DMS 273 (cell line): Measurements from ENCODE around the gene RPH3AL.
A peak's percentile ranks its signal among the peaks of the same experiment; 100 is the strongest.

Experiments
- DNase-seq: peaks from one replicate; lab custom pipeline; 2025; ENCODE audit not compliant: unreplicated experiment; lab: John Stamatoyannopoulos, UW

RPH3AL gene

DNA sequence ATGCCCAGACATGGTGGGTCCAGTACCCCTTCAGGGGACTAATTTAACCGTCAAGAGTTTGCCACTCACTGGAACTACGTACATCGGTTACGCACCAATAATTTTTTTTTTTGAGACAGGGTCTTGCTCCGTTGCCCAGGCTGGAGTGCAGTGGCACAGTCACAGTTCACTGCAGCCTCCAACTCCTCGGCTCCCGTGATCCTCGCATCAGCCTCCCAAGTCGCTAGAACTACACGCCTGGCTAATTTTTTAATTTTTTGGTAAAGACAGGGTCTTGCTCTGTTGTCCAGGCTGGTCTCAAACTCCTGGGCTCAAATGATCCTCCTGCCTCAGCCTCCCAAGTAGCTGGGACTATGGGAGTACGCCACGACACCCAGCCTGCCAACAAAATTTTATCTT is 15.6 kb downstream of the RPH3AL start:
- DNase-seq: no peak

- DNase-seq: peak; percentile 72
Measured at GRCh38 chr17:336110-337021, 16.2 kb downstream of the RPH3AL start.

- peak; percentile 22 for DNase-seq
Measured at GRCh38 chr17:335691-336090, 16.9 kb downstream of the RPH3AL start.

- DNase-seq: no peak
Measured at GRCh38 chr17:334974-335481, 17.6 kb downstream of the RPH3AL start.

DNA sequence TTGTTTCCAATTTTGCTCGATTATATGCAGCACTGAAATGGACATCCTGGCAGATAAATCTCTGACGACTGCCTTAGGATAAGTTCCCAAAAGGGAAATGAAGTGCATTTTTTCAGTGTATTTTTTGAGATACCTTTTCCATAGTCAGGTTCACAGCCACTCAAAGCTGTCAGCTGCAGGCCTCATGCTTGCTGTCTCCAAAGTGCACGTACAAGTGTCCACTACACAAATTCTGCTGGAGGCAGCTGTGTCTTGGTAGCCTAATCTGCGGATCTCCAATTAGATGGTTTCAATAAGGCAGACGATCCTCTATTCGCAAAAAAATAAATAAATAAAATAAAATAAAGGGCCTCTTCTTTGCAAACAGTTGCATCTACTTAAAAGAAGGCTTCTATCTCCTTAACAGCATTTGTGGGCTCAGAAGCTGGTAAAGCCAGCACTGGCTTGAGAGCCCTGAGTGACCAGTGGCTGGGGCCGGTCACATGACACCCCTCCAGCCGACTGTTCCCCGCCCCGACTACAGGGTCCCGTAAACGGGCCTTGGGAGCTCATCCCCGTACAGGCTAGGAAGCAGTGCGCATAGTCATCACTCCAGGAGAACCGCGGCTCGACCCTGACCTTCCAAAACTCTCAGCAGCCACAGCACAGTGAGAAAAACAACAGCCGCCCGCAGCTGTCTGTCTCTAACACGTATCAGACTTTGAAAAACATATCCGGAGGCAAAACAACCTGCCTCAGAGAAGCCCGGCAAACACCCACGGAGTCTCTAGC is 18.8 kb downstream of the RPH3AL start:
- no peak for DNase-seq

DNA sequence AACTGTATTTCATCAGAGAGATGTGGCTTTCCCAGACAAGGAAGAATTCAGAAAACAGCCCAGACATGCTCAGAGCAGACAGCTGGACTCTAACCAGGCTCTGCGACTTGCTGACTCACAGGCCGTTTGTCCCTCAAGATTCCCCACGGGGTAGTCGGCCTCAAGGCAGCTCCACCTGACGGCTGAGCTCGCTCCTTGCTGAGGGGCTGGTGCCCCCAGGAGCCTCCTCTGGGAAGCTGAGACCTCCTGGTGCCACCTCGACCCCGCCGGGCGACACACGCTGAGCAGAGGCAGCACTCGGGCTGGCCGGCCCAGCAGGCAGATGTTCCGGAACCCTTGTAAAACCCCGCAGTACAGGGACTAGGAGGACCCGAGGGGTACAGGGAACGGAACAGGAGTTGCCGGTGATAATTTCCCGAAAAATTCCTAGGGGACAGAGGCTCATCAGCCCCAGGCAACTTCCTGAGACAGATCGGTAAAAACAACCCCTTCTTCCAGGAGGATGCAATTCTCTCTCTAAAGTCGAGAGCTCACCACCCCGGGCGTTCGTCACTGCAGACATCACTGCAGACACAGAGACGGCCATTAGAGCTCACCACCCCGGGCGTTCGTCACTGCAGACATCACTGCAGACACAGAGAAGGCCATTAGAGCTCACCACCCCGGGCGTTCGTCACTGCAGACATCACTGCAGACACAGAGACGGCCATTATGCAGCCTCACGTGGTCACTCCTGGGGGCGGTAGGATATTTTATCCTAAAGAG is 19.9 kb downstream of the RPH3AL start:
- DNase-seq: peak; percentile 51

- peak; percentile 48 for DNase-seq
Measured at GRCh38 chr17:332023-332422, 20.6 kb downstream of the RPH3AL start.

DNA sequence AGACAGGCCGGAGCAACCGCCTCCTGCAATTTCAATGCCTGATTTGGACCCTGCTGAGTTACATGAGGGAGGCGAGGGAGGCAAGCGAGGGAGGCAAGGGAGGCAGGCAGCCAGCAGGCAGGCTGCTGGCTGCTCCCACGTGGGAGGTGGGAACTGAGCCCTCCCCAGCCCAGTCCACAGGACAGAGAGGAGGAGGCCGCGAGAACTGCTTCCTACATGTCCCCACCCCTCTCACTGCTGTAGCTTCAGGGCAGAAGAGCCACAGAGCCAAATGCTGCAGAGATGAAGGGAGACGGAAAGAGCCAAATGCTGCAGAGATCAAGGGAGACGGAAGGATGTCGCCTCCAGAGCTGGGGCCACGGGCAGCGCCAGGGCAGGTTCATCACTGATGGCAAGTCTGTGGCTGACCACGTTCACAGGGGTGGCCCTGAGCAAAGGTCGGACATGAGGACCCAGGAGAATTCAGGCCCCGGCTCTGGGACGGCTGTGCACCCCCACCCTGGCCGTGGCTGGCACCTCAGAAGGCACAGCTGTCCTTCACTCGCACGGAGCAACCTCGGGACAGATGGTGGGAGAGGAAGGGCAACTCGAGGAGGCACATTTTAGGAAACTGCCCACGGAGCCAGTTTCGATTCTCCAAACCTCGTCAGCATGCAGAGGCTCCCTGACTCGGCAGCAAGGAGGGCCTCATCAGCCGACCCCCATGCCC is 21.5 kb downstream of the RPH3AL start:
- peak; percentile 90 for DNase-seq

DNA sequence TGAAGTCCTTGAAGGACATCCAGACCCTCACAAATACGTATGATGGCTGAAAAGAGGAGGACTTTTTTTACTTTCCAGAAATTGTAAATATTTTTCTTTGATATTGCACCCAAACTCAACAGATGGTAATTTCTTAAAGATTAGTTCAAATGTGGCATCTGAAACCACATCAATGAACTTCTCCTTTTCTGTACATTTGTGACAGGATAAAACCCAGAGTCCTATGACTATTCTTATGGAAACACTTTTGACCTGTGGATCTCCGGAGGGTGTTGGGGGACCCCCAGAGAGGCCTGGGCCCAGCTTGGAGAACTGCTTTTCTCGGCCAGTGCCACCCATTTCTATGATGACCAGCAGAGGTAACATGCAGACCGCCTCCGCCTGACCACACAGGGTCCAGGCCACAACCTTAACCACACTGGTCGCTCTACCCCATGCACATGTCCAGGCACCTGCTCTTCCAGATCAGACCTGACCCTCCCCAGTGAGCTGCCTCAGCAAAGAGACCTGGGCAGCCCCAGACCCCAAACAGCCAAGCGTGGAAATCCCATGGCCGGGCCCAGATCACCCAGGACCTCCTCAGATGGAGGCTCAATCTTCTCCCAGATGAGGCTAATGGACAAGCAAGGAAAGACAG is 22.7 kb downstream of the RPH3AL start:
- no peak for DNase-seq

DNA sequence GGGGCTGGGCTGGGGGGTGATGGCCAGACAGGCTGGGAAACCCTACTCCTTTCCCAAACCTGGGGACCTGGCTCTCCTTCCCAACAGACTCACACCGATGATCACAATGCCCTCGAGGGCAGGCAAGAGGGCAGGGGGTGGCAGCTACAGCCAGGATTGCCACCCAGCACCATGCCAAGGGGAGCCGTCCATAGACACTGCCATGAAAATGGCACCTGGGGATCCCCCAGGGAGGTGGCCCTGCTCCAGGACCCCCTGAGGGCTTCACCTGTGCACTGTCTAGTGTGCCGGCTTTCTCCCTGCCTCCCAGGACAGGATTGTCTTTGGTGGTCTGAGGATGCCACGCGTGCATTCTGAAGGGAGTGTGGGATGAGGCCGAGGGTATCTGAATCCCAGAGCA is 24.6 kb downstream of the RPH3AL start:
- no peak for DNase-seq

DNA sequence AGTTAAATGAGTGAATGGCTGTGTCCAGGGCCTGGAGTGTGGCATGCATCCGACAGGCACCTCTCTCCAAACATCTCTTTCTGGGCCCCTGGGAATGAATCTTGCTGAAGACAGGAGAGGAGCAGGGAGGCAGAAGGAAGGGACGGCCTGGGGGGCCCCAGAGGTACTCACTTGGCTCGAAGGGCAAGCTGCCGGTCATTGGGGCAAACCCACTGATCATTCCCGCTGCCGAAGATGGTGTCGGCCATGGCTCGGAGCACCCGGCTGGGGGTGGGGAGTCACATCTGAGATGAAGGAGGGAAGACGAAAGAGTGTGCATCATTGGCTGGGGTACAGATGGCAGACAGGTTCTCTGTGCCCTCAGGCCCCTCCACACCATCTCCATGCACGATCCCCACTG is 25.3 kb downstream of the RPH3AL start:
- DNase-seq: no peak

GRCh38 chr17:326010-326621 is 26.5 kb downstream of the RPH3AL start:
- DNase-seq: no peak

DNA sequence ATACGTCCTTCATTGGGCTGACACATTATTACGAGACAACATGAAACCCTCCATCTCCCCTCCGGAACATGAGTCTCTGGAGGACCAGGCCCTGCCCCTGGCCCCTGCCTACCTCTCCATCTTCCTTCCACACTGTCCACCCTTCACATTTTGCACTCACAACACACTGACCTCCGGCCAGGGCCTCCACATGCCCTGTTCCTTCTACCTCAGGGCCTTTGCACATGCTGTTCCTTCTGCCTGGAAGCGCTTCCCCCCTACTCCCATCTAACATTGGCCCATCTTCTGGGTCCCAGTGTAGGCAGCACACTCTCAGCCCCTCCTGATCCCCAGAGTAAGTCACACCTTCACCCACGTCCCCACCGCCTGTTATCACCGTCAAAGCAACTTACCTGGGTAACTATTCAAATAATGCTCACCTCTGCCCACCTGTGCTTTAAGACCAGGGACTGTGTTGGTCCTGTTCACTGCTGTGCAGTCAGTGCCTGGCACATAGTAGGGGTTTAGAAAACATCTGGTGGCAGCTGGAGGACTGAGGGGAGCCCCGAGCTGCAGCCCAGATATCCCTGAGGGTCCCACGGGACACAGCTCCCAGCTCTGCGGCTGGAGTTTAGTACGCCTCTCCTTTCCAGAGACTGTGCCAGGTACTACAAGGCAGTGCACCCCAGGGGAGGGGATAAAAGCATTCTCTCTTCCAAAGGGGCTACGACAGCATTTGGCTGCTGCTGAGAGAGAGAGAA is 27.2 kb downstream of the RPH3AL start:
- no peak for DNase-seq

DNA sequence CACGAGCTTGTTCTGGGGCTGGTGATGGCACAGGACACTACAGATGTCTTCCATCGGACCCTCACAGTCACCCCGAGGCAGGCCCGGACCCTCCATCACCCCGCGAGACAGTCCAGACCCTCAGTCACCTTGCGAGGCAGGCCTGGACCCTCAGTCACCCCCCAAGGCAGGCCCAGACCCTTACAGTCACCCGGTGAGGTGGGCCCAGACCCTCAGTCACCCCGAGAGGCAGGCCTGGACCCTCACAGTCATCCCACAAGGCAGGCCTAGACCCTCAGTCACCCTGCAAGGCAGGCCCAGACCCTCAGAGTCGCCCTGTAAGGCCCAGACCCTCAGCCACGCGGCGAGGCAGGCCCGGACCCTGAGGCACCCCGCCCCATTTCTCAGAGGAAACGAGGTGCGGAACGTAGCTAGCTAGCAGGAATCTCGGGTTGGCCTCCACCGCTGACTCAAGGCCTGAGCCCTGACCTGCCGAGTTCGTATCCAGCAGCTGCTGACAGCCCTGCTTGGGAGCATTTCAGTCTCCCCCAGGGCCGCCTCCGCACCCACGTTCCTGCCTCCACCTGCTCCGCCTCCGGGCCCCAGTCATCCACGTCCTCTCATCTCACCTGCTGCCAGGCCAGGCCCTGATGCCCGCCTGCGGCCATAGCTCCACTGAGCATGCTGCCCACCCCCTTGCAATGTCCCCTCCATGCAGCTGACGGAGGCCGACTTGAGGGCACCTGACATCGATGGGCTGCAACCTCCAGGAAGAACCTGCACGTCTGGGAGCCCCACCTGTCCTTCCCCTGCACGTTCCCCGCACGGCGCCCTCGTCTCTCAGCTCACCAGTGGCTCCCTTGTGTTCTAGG is 28.7 kb downstream of the RPH3AL start:
- DNase-seq: no peak

DNA sequence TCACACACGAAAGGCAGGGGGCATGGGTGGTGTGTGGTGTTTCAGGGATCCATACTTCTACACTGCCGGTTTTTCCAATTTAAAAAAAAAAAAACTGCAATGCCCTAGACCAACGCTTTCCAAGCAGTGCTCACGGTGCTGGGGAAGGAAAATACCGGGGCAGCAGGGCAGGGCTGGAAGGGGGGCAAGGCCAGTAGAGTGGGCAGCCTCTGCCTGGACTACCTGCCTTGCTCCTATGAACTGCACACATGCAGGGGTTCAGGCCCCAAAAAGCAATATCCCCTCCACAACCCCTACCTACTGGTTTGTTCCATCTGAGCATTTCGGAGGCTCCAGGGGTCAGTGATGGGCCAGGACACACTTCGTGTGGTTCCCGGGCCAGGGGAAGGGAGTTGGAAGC is 29.4 kb downstream of the RPH3AL start:
- DNase-seq: no peak

DNA sequence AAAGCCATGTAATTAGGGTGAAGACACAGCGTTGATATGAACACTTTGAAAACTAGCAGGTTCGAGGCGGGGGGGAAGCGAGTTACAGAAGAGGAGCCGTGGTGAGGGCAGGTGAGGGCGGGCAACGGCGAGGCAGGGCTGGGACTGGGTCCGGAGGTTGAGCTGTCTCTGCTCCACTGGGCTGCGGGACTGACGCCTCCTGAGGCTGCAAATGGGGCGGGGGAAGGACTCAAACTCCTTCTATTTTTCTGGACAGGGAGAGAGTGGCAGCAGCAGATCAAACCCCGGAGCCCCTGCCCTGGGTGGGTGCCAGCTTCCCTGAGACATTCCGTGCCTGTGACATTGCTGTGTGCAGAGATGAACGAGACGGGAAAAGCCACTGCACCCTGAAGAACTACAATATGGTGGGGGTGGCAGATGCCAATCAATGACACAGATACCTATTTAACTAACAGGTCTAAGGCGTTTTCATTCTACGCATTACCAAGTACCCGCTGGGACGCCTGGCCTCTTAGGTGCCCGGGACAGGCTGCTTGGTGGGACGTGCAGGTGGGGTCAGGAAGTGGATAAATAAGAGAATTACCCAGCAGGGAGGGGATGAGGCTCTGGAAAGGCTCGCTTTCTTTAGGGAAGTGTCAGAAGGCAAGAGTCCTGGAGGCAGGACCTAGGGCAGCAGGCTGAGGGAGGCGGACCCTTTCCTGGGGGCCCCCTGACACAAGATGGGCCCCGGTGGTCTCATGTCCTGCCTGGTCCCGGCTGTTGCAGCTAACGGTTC is 30.4 kb downstream of the RPH3AL start:
- DNase-seq: no peak

GRCh38 chr17:321386-321941 is 31.1 kb downstream of the RPH3AL start:
- DNase-seq: no peak
